NCI-H1105 treated with DMSO at 0.1 percent for 48 hours (cell line): ENCODE results near the gene TTC23L.

Experiments used
- DNase-seq: peaks from one replicate; lab custom pipeline; 2025; lab: John Stamatoyannopoulos, UW

The TTC23L gene

GRCh38 chr5:34833090-34833489 is 5.9 kb upstream of the TTC23L start:
- DNase-seq = no peak

- no peak for DNase-seq
These were observed 4.8 kb upstream of the TTC23L start for GRCh38 chr5:34833976-34834793.

- no peak for DNase-seq
These were observed 4.2 kb upstream of the TTC23L start for GRCh38 chr5:34834794-34835089.

- DNase-seq = no peak
These were observed 3.3 kb upstream of the TTC23L start for GRCh38 chr5:34835664-34836063.

- no peak for DNase-seq
These were observed 2.9 kb downstream of the TTC23L start for GRCh38 chr5:34841816-34842215.

GRCh38 chr5:34842554-34842953 is 3.6 kb downstream of the TTC23L start:
- DNase-seq = no peak

- DNase-seq = no peak
These were observed 4.5 kb downstream of the TTC23L start for GRCh38 chr5:34843497-34843896.

GRCh38 chr5:34844106-34844505 is 5.1 kb downstream of the TTC23L start:
- no peak for DNase-seq

GRCh38 chr5:34844999-34845398 is 6.0 kb downstream of the TTC23L start:
- no peak for DNase-seq

GRCh38 chr5:34847056-34847455 is 8.1 kb downstream of the TTC23L start:
- DNase-seq = no peak

- no peak for DNase-seq
These were observed 8.6 kb downstream of the TTC23L start for GRCh38 chr5:34847552-34847951.

- no peak for DNase-seq
These were observed 9.3 kb downstream of the TTC23L start for GRCh38 chr5:34848230-34848629.

- DNase-seq = no peak
These were observed 10.3 kb downstream of the TTC23L start for GRCh38 chr5:34849253-34849652.

GRCh38 chr5:34854459-34855174 is 15.7 kb downstream of the TTC23L start:
- peak; percentile 92 for DNase-seq

- no peak for DNase-seq
These were observed 18.2 kb downstream of the TTC23L start for GRCh38 chr5:34857161-34857560.

GRCh38 chr5:34857894-34858293 is 18.9 kb downstream of the TTC23L start:
- no peak for DNase-seq

- DNase-seq = no peak
These were observed 19.8 kb downstream of the TTC23L start for GRCh38 chr5:34858790-34859189.

- DNase-seq = no peak
These were observed 20.3 kb downstream of the TTC23L start for GRCh38 chr5:34859253-34859652.

- no peak for DNase-seq
These were observed 25.0 kb downstream of the TTC23L start for GRCh38 chr5:34863946-34864345.

- DNase-seq = no peak
These were observed 26.1 kb downstream of the TTC23L start for GRCh38 chr5:34865091-34865490.

- DNase-seq = no peak
These were observed 28.1 kb downstream of the TTC23L start for GRCh38 chr5:34866989-34867471.

- DNase-seq = no peak
These were observed 28.7 kb downstream of the TTC23L start for GRCh38 chr5:34867660-34868059.

- DNase-seq = no peak
These were observed 29.8 kb downstream of the TTC23L start for GRCh38 chr5:34868791-34869190.

GRCh38 chr5:34869256-34869655 is 30.3 kb downstream of the TTC23L start:
- DNase-seq = no peak
